ENCODE results near the gene CNPY4.

DNA sequence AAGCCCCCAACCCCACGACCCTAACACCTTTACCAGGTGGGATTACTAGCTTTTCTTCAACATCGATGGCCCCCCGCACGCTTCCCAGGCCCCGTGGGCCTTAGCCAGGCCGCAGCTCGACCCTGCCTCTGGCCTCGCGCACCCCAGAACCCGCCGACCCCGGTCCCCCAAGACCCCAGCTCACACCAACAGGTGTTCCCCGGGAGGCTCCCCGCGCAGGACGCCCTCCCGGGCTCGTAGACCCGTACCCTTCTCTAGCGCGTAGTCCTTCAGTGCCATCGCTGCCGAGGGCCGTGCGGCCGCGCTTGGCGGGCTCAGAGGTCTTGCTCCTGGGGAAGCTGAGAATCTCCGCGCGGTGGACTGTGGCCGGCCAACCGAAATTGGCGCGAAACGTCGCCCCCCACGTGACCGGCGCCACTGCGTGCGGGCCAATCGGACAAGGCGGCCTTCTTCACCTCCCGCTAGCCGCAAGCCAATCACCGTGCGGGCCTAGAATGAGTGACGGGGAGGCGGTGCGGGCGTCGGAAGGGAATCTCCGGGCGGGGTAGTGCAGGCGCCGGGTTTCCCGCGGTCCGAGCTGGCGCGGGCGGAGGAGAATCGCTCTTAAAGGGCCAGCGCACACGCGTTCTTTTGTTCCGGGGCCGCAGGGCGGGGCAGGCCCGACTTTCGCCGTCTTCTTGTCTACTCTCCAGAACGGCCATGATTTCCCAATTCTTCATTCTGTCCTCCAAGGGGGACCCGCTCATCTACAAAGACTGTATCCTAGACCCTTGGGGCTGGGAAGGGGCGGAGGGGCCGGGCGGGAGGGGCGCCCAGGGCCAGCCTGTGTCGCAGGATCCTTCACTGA lies 18.2 kb upstream of the CNPY4 start, which contains the start of the genes AP4M1 and MCM7:
- TF ChIP-seq, protein P1, sequence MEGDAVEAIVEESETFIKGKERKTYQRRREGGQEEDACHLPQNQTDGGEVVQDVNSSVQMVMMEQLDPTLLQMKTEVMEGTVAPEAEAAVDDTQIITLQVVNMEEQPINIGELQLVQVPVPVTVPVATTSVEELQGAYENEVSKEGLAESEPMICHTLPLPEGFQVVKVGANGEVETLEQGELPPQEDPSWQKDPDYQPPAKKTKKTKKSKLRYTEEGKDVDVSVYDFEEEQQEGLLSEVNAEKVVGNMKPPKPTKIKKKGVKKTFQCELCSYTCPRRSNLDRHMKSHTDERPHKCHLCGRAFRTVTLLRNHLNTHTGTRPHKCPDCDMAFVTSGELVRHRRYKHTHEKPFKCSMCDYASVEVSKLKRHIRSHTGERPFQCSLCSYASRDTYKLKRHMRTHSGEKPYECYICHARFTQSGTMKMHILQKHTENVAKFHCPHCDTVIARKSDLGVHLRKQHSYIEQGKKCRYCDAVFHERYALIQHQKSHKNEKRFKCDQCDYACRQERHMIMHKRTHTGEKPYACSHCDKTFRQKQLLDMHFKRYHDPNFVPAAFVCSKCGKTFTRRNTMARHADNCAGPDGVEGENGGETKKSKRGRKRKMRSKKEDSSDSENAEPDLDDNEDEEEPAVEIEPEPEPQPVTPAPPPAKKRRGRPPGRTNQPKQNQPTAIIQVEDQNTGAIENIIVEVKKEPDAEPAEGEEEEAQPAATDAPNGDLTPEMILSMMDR (IDR thresholded peaks at IDR 0.05), result no peak
- peak; percentile 5 for TF ChIP-seq POLR2A (IDR thresholded peaks at IDR 0.05)
